HG02588 (cell line): ENCODE results near the gene GAS2L3.
"Not testable (repeated sequence)": the region's sequence is repeated elsewhere in the genome, so short reads cannot be mapped to it uniquely, and the experiment has no call there.

ENCODE experiments used
- ATAC-seq: cut with Tn5 transposase; IDR thresholded peaks from one replicate; pipeline ENCODE4 v1.9.1; 2021; ENCODE audit warnings: mild to moderate bottlenecking, moderate library complexity; ENCODE audit not compliant: unreplicated experiment

Gene GAS2L3

GRCh38 chr12:100574187-100575074 is 947 bp downstream of the GAS2L3 start:
- ATAC-seq, result no peak

GRCh38 chr12:100576331-100577036 is 3.0 kb downstream of the GAS2L3 start:
- ATAC-seq, result no peak

DNA sequence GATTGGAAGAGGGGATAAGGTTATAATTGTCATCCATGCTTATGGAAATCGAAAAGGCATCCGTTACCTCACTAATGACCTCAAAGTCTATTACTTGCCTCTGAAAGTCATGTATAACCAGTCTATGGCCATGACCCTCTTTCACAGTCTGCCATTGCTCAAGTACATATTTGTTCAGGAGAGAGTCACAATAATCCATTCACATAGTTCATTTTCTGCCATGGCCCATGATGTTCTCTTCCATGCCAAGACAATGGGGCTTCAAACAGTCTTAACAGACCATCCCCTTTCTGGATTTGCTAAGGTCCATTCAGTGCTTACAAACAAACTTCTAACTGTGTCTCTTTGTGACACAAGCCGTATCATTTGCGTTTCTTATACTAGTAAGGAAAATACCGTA is 5.4 kb downstream of the GAS2L3 start:
- ATAC-seq, result no peak

- ATAC-seq, result no peak
These were observed 6.4 kb downstream of the GAS2L3 start for GRCh38 chr12:100579844-100580243.

DNA sequence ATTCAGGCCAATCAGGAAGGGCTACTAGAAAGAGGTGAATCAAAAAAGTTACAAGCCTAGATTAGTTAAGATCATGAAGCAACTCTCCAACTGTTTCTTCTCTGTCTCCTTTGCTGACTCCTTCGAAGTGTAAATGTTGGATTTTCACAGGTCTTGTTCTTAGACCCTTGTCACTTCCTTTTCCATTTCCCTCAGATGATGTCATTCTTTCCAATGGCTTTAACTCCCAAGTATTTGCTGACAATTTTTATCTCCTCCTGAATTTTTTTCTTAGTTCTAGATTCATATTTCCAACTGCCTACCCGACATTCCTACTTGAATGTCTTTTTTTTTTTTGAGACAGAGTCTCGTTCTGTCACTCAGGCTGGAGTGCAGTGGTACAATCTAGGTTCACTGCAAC is 10.8 kb downstream of the GAS2L3 start:
- no peak for ATAC-seq

DNA sequence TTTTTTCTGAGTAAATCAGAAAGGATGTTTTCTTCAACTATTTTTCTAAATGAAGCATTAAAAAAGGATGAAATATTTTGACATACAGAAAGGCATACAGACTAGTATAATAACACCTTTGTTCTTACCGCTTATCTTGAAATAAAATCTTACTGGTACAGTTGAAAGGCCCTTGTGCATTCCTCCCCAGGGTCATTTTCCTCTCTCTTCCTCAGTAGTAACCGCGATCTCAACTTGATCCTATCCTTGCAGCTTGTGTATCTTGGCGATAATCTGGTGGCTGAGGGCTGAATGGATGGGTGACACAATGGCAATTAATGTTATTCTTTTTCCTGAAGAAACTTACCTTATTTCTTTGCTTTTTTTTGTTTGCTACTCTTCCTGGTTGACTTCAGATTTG is 18.5 kb downstream of the GAS2L3 start:
- no peak for ATAC-seq

- no peak for ATAC-seq
These were observed 20.0 kb downstream of the GAS2L3 start for GRCh38 chr12:100593490-100593889.

DNA sequence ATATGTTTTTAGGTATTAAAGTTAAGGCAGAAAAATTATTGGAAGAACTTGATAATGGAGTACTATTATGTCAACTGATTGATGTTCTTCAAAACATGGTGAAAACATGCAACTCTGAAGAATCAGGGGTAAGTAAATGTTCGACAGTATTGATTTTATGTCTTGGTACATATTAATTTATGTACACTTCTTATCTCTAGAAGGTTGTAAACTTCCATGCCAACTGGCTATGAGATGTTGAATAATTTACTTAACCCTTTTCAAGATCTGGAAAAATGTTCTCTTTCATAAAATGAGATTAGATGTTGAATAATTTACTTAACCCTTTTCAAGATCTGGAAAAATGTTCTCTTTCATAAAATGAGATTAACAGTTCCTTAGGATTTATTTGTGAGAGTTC is 28.1 kb downstream of the GAS2L3 start:
- ATAC-seq, result no peak

GRCh38 chr12:100602997-100603396 is 29.5 kb downstream of the GAS2L3 start:
- ATAC-seq, result not testable (repeated sequence)

DNA sequence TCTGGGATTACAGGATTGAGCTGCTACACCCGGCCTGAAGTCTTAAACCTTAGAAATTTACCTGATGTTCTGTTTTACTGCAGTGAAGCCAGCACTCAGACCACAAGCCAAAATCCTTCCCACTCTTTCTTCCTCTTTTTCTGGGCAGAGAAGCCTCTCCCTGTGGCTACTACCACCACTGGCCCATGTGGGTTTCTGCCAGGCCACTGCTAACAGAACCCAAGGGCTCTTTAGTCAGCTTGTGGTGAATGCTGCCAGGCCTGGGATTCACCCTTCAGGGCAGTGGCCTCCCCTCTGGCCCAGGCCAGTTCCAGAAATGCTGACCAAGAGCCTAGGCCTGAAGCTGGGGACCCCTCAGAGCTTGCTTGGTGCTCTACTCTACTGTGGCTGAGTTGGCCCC is 35.3 kb downstream of the GAS2L3 start:
- ATAC-seq, result no peak

DNA sequence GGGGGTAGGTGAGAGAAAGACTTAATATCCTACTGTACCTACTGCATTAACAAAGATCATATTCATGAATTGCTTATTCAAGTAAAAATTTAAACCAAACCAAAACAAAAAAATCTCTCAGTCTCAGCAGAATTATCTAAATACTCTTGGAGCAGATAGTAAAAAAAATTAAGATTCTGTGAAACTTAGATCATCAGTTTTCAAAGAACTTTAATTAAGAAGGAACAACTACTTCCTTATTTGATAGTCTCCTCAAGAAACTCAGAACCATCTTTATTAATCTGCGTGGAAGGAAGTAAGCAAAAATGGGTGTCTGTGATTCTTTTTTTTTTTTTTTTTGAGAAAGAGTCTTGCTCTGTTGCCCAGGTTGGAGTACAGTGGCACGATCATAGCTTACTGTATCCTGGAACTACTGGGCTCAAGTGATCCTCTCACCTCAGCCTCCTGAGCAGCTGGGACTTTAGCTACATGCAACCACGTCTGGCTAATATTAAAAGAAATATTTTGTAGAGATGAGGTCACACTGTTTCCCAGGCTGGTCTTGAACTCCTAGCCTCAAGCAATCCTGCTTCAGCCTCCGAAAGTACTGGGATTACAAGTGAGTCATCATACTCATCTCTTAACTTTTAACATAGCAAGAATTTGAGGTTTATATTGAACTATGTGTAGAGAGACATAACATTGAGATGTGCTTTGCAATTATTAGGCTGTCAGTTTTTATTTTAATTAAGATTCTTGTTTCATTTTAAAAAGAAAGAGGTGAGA is 37.4 kb downstream of the GAS2L3 start:
- ATAC-seq, result no peak

DNA sequence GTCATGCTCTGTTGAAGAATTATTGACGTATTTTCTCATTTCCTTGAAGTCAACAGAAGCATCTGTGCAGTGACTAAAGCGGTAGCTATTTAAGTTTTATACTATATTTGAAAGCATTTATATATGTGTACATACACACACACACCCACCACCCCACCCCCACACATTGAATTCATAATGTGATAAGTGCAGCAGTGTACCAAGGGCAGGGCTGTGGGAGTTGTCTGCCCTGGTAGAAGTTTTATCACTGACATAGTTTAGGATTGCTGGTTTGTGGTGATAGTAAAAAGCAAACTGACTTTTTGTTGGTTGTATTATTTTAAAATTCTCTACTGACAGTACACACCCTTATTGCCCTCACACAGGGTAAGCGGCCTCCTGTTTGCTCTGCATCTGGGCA is 39.1 kb downstream of the GAS2L3 start:
- ATAC-seq, result no peak

DNA sequence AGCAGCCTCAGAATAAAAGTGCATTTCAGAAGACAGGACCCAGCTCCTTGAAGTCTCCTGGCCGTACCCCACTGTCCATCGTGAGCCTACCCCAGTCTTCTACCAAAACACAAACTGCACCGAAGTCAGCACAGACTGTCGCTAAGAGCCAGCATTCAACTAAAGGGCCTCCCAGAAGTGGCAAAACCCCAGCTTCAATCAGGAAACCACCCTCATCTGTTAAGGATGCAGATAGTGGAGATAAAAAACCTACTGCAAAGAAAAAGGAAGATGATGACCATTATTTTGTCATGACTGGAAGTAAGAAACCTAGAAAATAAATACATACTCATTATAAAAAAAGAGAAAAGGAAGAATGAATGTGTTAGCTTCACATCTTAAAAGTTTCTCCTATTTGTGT is 51.1 kb downstream of the GAS2L3 start:
- ATAC-seq, result no peak

DNA sequence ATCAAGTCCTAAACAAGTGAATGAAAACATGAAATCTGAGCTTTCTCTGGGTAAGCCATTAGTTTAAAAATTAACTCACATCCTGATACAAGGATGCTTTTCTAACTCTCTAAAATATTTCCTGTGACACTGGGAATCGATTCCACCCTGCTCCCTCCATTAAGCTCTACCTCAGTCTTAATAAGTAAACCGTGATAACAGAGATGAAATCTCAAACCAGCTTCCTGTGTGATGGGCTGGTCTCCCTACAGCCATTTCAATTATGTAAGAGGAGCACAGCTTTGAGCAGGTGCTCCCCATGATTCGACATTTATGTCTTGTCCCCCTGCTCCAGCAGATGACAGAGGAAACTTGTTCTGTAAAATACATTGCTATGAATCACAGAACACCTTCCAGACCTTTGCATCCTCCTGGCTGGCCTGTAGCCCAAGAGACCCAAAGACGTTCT is 59.0 kb downstream of the GAS2L3 start:
- ATAC-seq, result no peak

GRCh38 chr12:100633082-100633785 is 59.8 kb downstream of the GAS2L3 start:
- ATAC-seq, result not testable (repeated sequence)

GRCh38 chr12:100643246-100643645 is 69.8 kb downstream of the GAS2L3 start:
- ATAC-seq, result no peak

- ATAC-seq, result no peak
These were observed 73.4 kb downstream of the GAS2L3 start for GRCh38 chr12:100646896-100647295.

GRCh38 chr12:100651108-100651507 is 77.6 kb downstream of the GAS2L3 start:
- ATAC-seq, result no peak

DNA sequence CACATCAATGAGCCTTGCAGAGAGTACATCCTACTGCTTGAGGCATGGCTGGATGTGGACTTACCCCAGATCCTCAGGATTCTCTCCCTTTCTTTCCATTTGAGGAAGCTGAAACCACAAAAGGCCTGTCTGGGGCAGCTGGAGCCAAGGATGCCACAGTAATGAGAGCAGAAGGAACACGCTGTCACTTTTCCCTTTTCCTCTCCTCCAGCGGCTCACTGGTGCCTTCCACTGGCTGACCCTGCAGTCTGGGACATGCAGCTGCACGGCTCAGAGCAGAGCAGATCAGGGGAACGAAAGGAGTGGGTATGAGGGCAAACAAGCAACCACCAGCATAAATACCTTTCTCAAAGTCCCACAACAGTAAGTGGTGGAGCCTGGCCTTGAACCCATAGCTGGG is 78.2 kb downstream of the GAS2L3 start:
- ATAC-seq, result no peak

DNA sequence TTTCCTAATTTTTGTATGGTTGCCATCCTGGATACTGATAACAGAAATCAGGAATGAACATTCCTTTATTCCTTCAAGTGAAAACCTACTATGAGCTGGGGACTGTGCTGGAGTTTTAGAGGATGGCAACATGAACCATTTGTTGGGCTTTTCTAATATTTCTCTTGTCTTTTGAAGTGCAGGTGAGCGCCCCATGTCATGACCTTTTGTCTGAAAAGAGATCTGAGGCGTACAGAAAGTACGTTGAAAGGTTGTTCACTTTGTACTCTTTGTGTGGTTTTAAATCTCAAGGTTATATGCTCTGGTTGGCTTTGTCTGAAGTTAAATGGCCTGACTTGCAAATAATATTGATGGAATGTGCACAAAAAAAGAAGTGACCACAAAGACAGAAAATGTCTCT is 79.0 kb downstream of the GAS2L3 start:
- no peak for ATAC-seq

- no peak for ATAC-seq
These were observed 82.7 kb downstream of the GAS2L3 start for GRCh38 chr12:100656141-100656540.
